HCT116 (cell line): ENCODE results near the gene KRTAP26-1. TPM values are rescaled to one million over a fixed set of nuclear protein-coding genes. Genes with fewer than 3 reads are reported as not detected.

Experiments
- ATAC-seq: fragments of 200-7000 bp; cut with Tn5 transposase; 2 replicates; pipeline ENCODE4 v1.9.1; 2020; ENCODE audit warnings: mild to moderate bottlenecking, moderate library complexity
- BruUV-seq: library from RNA; stranded (reverse); fragments of 400-500 nt; replicated peaks from 2 replicates; lab custom pipeline; 2021; lab: Mats Ljungman, UMichigan
- CTCF ChIA-PET: fragments of 300-600 bp; sonication (Branson Sonifier 250); formaldehyde crosslinking; loops from one replicate; lab custom pipeline; 2021; ENCODE audit warnings: antibody characterized with exemption; lab: Charles Lee
- POLR2A ChIA-PET: fragments of 300-600, 350-600 bp; sonication (Branson Sonifier 250); formaldehyde crosslinking; loops from one replicate; lab custom pipeline; 2021; ENCODE audit warnings: antibody characterized with exemption; lab: Charles Lee
- RAD21 ChIA-PET, 2 experiments: fragments of 300-600 bp; sonication (Branson Sonifier 250); formaldehyde crosslinking; loops; one replicate each; lab custom pipeline; 2023; ENCODE audit warnings: low total read pairs in 2 of 2; ENCODE audit not compliant: uncharacterized antibody in 2 of 2, unreplicated experiment in 2 of 2, low non-redundant PET in 1 of 2; lab: Charles Lee
- DNase-seq: peaks from one replicate; pipeline ENCODE4 v3.0.0-alpha.2; 2010; ENCODE audit warnings: low read depth, low spot score
- H2AFZ ChIP-seq: fragments of 200-600 bp; shearing (Covaris generic), sonication (generic); 2 replicates; pipeline ENCODE4 v1.6.1; 2017; ENCODE audit warnings: low read depth, mixed run types, mixed read lengths, antibody characterized with exemption, low read length; ENCODE audit not compliant: poor library complexity, severe bottlenecking
- H3K27ac ChIP-seq: 2 replicates; pipeline ENCODE4 v1.5.1; 2012; ENCODE audit warnings: low read depth, low read length
- H3K27me3 ChIP-seq: fragments of 200-600 bp; sonication (generic); 2 replicates; pipeline ENCODE4 v1.6.1; 2016; ENCODE audit warnings: mixed run types, low read length, mixed read lengths; ENCODE audit not compliant: insufficient read depth
- H3K36me3 ChIP-seq, 2 experiments: fragments of 200-500 bp in 1 of 2; fragments of 200-600 bp in 1 of 2; sonication (Bioruptor generic) in 1 of 2; sonication (generic) in 1 of 2; 2 replicates each; pipeline versions ENCODE4 v1.5.1 to v1.6.1; 2014 to 2016; ENCODE audit warnings: low read length in 2 of 2, inconsistent platforms in 1 of 2, mixed read lengths in 1 of 2, mixed run types in 1 of 2; ENCODE audit not compliant: insufficient read depth in 2 of 2, control insufficient read depth in 1 of 2
- H3K4me1 ChIP-seq, 2 experiments: fragments of 200-600 bp in 1 of 2; sonication (generic) in 1 of 2; 2 replicates each; pipeline versions ENCODE4 v1.5.1 to v1.6.1; 2012 to 2017; ENCODE audit warnings: low read length in 2 of 2, inconsistent platforms in 1 of 2, mild to moderate bottlenecking in 1 of 2, mixed read lengths in 1 of 2, mixed run types in 1 of 2, moderate library complexity in 1 of 2; ENCODE audit not compliant: insufficient read depth in 2 of 2, control insufficient read depth in 1 of 2
- H3K4me2 ChIP-seq: fragments of 200-600 bp; sonication (generic); 2 replicates; pipeline ENCODE4 v1.6.1; 2017; ENCODE audit warnings: mixed run types, low read length, mixed read lengths
- H3K4me3 ChIP-seq, 2 experiments: fragments of 200-600 bp in 1 of 2; sonication (generic) in 1 of 2; replicated peaks in 1 of 2; 2 replicates each; pipeline ENCODE4 v1.5.1; 2011 to 2016; ENCODE audit warnings: low read length in 2 of 2, control low read depth in 1 of 2, low read depth in 1 of 2, mild to moderate bottlenecking in 1 of 2, mixed read lengths in 1 of 2, mixed run types in 1 of 2
- H3K79me2 ChIP-seq: fragments of 200-600 bp; sonication (generic); 2 replicates; pipeline ENCODE4 v1.6.1; 2017; ENCODE audit warnings: mild to moderate bottlenecking, mixed run types, low read length, moderate library complexity, mixed read lengths; ENCODE audit not compliant: insufficient read depth
- H3K9ac ChIP-seq: fragments of 200-600 bp; sonication (generic); 2 replicates; pipeline ENCODE4 v1.6.1; 2016; ENCODE audit warnings: low read length, mixed read lengths
- H3K9me2 ChIP-seq: fragments of 200-600 bp; sonication (generic), shearing (Covaris generic); 2 replicates; pipeline ENCODE4 v1.6.1; 2017; ENCODE audit warnings: mixed run types, mild to moderate bottlenecking, moderate library complexity; ENCODE audit not compliant: insufficient read depth
- H3K9me3 ChIP-seq, 2 experiments: fragments of 200-500 bp in 1 of 2; fragments of 200-600 bp in 1 of 2; sonication (Bioruptor generic) in 1 of 2; sonication (generic) in 1 of 2; 2 replicates each; pipeline ENCODE4 v1.6.1; 2014 to 2017; ENCODE audit warnings: low read length in 2 of 2, mixed read lengths in 2 of 2, inconsistent platforms in 1 of 2, low read depth in 1 of 2, mild to moderate bottlenecking in 1 of 2, mixed run types in 1 of 2, moderate library complexity in 1 of 2; ENCODE audit not compliant: control insufficient read depth in 1 of 2, insufficient read depth in 1 of 2
- H4K20me1 ChIP-seq: fragments of 200-600 bp; sonication (generic), shearing (Covaris generic); 2 replicates; pipeline ENCODE4 v1.6.1; 2017; ENCODE audit warnings: mixed run types, mild to moderate bottlenecking, moderate library complexity; ENCODE audit not compliant: insufficient read depth
- CTCF ChIP-seq, 3 experiments: fragments of 200-600 bp in 1 of 3; sonication (generic) in 1 of 3; IDR thresholded peaks in 2 of 3; conservative IDR thresholded peaks in 1 of 3; 2 replicates each; pipeline ENCODE4 v1.5.1; 2012 to 2017; ENCODE audit warnings: low read depth in 2 of 3, low read length in 2 of 3, antibody characterized with exemption in 1 of 3, borderline replicate concordance in 1 of 3, control low read depth in 1 of 3, mild to moderate bottlenecking in 1 of 3, mixed read lengths in 1 of 3, mixed run types in 1 of 3, moderate library complexity in 1 of 3; ENCODE audit not compliant: insufficient read depth in 1 of 3
- EGR1 ChIP-seq: IDR thresholded peaks from 2 replicates; pipeline ENCODE4 v1.6.1; 2012; ENCODE audit warnings: low read depth
- EZH2 ChIP-seq: fragments of 200-600 bp; sonication (generic); IDR thresholded peaks from 2 replicates; pipeline ENCODE4 v1.6.1; 2017; ENCODE audit warnings: antibody characterized with exemption, mixed run types
- MAX ChIP-seq: IDR thresholded peaks from 2 replicates; pipeline ENCODE4 v1.6.1; 2012
- RAD21 ChIP-seq: IDR thresholded peaks from 2 replicates; pipeline ENCODE4 v1.6.1; 2012; ENCODE audit warnings: low read depth, mild to moderate bottlenecking
- REST ChIP-seq: IDR thresholded peaks from 2 replicates; pipeline ENCODE4 v1.6.1; 2012; ENCODE audit warnings: low read depth
- SIN3A ChIP-seq: IDR thresholded peaks from 2 replicates; pipeline ENCODE4 v1.6.1; 2012; ENCODE audit warnings: low read depth
- SP1 ChIP-seq: IDR thresholded peaks from 2 replicates; pipeline ENCODE4 v1.6.1; 2012; ENCODE audit warnings: low read depth
- SRF ChIP-seq: IDR thresholded peaks from 2 replicates; pipeline ENCODE4 v1.6.1; 2012; ENCODE audit warnings: low read depth
- TCF7L2 ChIP-seq: IDR thresholded peaks from 2 replicates; pipeline ENCODE4 v1.7.0; 2011; ENCODE audit warnings: borderline replicate concordance, inconsistent platforms; ENCODE audit not compliant: insufficient read depth, insufficient read length; ENCODE audit errors: extremely low read depth
- intact Hi-C: fragments of 100-400 bp; cut with micrococcal nuclease; formaldehyde crosslinking; loops from 2 replicates; pipeline ENCODE4 v1.10.0; 2022
- total RNA-seq: library from RNA; stranded (reverse); gene quantifications from one replicate; pipeline ENCODE4 v1.2.1, GENCODE V29; 2021; ENCODE audit not compliant: unreplicated experiment
- TF ChIP-seq, protein P1 (sequence below): IDR thresholded peaks from 2 replicates; pipeline ENCODE4 v1.6.1; 2011; ENCODE audit warnings: mild to moderate bottlenecking, low read length, moderate library complexity; ENCODE audit not compliant: insufficient replicate concordance; ENCODE audit errors: extremely low read depth

The KRTAP26-1 gene
- total RNA-seq, 1 experiment from 2014 or later: not detected

GRCh38 chr21:30271156-30271555 lies 49.0 kb downstream of the KRTAP26-1 start:
- H4K20me1 ChIP-seq: no peaks in the 10 kb centered on the region
- ChIA-PET POLR2A (no interaction called here), CTCF (no interaction called here), RAD21 (no interaction called here)
- no peak overlapping the region for H2AFZ ChIP-seq
- no peak overlapping the region for H3K27ac ChIP-seq
- H3K9me2 ChIP-seq: no peaks in the 10 kb centered on the region
- H3K4me1 ChIP-seq: no peaks in the 10 kb centered on the region
- H3K4me2 ChIP-seq: no peak overlapping the region
- H3K27me3 ChIP-seq: no peaks in the 10 kb centered on the region
- H3K9me3 ChIP-seq: peaks cover 25 to 33% of the 10 kb centered on the region in 2 experiments; a peak in 3 of 4 replicates
- H3K4me3 ChIP-seq: no peak overlapping the region
- no peak for TF ChIP-seq SRF
- TF ChIP-seq SP1: no peak
- no peak for TF ChIP-seq EGR1
- H3K36me3 ChIP-seq: no peaks in the 10 kb centered on the region
- H3K79me2 ChIP-seq: no peaks in the 10 kb centered on the region
- DNase-seq (no peak), ATAC-seq (no peak)
- no peak overlapping the region for H3K9ac ChIP-seq
- BruUV-seq: no TSS peak
- intact Hi-C loops: no loop called here

- ATAC-seq (no peak), DNase-seq (no peak)
- Histone ChIP-seq H3K27ac (no peak overlapping the region), H3K4me3 (no peak overlapping the region), H3K4me1 (no peaks in the 10 kb centered on the region), H3K36me3 (no peaks in the 10 kb centered on the region), H4K20me1 (no peaks in the 10 kb centered on the region), H3K27me3 (no peaks in the 10 kb centered on the region), H3K9me2 (no peaks in the 10 kb centered on the region), H3K79me2 (no peaks in the 10 kb centered on the region), H2AFZ (no peak overlapping the region), H3K4me2 (no peak overlapping the region), H3K9ac (no peak overlapping the region), H3K9me3 (peaks cover 25 to 28% of the 10 kb centered on the region in 2 experiments; a peak in 3 of 4 replicates)
- RAD21 ChIA-PET: no interaction called here
- no TSS peak for BruUV-seq
- intact Hi-C loops: no loop called here
- POLR2A ChIA-PET: no interaction called here
- CTCF ChIA-PET: no interaction called here
- TF ChIP-seq EZH2 (no peak), MAX (no peak), CTCF (IDR thresholded peaks at IDR 0.05 in 2 of 3, conservative IDR thresholded peaks at IDR 0.05 in 1 of 3; ENCODE audit: borderline replicate concordance in 1 of 3, insufficient read depth in 1 of 3, low read depth in 2 of 3, low read length in 2 of 3) (no peak), TCF7L2 (no peak), REST (no peak), SIN3A (no peak), SP1 (no peak), RAD21 (no peak)
- TF ChIP-seq, protein P1, sequence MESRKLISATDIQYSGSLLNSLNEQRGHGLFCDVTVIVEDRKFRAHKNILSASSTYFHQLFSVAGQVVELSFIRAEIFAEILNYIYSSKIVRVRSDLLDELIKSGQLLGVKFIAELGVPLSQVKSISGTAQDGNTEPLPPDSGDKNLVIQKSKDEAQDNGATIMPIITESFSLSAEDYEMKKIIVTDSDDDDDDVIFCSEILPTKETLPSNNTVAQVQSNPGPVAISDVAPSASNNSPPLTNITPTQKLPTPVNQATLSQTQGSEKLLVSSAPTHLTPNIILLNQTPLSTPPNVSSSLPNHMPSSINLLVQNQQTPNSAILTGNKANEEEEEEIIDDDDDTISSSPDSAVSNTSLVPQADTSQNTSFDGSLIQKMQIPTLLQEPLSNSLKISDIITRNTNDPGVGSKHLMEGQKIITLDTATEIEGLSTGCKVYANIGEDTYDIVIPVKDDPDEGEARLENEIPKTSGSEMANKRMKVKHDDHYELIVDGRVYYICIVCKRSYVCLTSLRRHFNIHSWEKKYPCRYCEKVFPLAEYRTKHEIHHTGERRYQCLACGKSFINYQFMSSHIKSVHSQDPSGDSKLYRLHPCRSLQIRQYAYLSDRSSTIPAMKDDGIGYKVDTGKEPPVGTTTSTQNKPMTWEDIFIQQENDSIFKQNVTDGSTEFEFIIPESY: no peak
Observed at GRCh38 chr21:30269803-30270530, 50.1 kb downstream of the KRTAP26-1 start.
